Stimulated activated naive CD4-positive, alpha-beta T cell treated with Interleukin-2 at 50 U/mL for 16 hours (primary cell): ENCODE data around the gene EMP1.

Experiments
- DNase-seq: peaks from one replicate; lab custom pipeline; 2025; lab: John Stamatoyannopoulos, UW

EMP1 gene, protein sequence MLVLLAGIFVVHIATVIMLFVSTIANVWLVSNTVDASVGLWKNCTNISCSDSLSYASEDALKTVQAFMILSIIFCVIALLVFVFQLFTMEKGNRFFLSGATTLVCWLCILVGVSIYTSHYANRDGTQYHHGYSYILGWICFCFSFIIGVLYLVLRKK

DNA sequence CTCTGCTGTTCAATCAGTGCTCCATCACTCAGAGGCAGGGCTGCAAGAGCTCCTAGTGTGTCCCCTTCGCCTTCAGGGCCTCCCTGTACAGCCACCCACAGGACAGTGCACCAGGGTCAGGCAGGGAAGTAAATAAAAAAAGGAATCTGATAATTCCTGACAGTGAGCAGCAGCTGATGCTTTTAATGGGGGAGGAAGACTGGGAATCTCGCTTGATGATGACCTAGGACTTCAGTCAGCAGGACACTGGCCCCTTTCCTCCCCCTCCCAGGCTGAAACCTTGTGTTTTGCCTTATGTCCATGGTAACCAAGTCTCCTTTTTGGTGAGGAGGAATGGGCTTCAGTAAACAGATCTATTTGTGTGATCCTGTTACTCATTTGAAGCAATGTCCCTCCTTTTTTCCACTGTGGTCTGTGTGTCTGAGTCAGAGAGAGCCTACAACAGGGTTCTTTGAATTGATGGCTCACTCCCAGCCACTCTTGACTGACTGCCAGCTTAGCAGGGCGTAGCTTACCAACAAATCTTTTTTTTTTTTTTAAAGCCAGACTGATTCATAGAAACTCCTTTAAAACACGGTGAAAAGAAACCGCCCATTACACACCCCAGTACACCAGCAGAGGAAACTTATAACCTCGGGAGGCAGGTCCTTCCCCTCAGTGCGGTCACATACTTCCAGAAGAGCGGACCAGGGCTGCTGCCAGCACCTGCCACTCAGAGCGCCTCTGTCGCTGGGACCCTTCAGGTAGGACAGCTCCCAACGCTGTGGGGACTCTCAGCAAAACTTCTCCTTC is at the start of gene EMP1:
TSS of gene EMP1 (plus strand) at position 597 of the 792 bp plus-strand sequence. CDS start 14,785 bp downstream, outside the sequence.
- DNase-seq = peak; percentile 83

DNA sequence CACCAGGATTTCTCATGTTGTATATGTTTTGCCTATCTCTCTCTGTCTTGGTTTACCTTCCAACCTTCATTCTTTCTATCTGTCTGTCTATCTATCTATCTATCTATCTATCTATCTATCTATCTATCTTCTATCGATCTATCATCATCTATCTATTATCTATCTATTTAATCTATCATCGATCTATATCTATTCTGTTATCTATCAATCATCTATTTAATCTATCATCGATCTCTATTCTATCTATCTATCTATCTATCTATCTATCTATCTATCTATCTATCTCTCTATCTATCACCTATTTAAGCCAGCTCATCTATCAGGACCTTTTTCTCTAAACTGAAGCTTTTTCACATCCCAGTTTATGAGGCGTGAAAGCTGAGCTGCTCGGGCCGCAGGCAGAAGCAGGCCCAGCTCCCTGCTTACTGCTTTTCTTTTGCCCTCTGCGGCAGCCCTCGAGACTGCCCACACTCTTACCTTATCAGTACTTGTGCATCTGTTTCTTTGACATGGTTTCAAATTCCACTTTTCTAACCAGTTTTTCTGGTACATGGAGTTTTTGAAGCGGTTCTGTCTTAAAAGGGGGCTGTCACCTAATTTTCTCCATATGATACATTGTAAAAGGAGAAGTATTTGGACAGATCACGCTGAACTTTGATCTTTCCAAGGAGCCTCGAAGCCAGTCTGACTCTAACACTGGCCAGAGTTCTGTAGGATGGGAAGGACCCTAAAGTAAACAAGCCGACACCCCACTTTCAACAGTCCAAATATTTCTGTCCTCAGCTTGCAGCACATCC is 48.6 kb upstream of the EMP1 start:
- no peak for DNase-seq

DNA sequence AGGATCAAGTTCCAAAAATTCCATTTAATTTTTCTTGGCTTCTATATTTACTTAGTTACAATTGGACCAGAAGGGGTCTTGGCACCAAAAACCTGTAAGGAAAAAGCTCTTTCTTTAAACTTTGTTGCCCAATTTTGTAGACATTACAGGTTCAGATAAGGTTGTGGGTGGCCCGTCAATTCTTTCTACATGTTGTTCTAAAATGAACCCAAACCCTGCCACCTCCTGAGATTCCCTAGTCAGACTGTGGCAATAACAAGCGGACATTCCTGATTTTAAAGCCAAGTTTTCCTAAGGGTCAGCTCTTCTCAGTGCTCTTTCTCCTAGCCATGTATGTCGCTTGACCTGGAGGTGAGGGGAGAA is 48.1 kb upstream of the EMP1 start:
- DNase-seq = no peak

DNA sequence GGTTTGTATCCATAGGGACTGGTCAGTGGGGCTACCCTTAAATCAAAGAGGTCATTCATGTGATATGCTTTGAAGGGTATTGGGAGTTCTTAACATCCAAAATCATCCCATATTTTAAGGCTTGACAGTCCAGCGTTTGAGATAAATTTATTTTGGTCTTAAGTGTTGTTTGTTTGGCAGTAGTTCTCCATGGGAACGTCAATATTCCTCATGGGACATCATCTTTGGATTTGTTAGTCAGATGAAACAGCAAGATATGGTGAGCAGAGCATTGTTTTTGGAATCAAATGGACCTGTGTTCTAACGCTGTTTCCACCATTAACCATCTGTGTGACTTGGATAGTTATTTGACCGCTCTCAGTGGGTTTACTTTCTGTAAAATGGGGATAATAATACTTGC is 47.1 kb upstream of the EMP1 start:
- no peak for DNase-seq

DNA sequence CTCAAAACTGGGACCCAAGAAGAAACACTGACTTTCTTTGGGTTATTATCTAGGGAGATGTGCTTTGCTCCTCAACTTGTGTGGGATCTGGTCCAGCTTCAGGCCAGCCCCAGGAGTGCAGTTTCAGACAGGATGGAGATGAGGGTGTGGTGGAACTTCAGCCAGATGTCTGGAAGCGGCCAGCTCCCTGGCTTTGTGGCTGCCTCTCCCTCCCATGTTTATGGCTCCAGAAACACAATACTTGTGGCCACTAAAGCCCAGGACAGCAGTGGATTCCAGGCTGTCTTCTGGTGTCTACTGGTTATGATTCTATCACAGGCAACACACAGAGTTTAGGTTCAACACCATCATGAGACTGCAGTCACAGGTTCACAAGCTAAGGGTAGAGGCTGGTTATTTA is 44.2 kb upstream of the EMP1 start:
- DNase-seq = no peak

DNA sequence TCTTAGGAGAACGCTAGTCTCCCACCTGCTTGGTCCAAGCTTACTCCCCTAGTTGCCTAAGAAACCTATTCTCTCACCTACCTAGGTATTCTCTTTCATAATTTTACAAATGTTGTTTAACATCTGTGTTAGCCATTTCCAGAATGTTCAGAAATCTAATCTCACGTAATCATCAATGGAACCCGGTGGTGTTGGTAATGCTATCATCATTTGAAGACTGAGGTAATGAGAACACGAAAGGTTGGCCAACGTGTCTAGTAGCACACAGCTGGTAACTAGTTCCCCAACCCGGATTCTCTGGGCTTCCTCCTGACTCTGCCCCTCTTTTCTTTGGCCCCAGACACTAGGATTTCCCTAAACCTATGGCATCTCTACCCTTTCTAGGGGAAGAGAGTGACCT is 43.8 kb upstream of the EMP1 start:
- DNase-seq = no peak

DNA sequence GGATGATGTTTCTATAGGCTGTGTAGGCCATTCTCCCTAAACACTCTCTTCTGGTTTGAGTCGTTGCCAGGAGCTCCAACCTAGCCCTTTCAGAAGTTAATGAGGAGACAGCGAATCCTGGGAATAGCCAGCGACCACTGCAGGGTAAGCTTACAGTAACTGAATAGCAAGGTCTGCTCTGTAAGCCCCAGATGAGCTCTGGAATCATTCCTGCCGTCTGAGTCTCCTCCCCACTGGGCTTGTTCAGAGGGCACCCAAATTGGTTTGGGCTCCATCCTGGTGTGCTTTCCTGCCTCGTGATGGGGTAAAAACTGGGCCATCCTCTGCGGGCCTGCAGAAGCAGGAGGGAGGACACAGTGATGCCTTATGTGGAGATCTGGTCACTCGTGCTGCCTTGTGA is 43.3 kb upstream of the EMP1 start:
- DNase-seq = no peak

DNA sequence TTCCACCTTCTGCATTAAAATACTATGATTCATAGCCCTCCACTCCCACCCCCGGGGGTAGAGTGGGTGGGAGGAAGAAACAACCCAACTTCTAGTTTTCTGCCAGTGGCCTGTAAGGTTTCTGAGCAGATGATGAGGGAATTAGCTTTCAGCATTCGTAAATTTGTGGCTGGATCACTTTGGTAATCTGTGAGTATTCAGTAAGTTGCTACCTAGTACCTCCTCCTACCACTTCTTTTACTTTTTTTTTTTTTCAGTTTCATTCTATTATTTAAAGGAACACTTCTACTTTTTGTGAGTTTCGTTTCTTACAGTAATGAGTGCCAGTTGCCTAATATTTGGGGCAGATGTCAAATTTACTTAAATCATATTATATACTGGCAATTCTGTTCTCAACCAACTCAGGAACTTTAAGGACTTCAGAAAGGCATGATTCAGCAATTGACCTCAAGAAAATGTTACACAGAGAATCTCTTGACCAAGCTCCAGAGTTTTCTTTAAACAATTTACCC is 42.4 kb upstream of the EMP1 start:
- DNase-seq = peak; percentile 2

DNA sequence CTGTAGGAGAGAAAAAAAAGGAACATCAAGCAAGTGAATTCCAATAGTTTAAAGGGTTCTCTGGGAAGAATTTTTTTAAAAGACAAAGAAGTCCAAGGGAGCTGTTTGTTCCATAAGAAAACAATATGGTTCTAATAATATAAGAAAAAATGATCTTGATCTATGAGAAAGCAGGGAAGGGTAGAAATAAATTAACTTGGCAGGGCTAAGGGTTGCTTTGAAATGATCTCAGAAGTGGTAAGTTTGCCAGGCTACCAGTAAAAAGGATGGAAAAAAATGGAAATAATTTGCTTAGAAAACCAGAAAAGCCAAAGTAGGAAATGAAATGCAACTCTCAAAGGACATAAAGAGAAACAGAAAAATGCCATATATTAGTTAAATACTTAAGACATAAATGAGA is 41.7 kb upstream of the EMP1 start:
- DNase-seq = no peak

DNA sequence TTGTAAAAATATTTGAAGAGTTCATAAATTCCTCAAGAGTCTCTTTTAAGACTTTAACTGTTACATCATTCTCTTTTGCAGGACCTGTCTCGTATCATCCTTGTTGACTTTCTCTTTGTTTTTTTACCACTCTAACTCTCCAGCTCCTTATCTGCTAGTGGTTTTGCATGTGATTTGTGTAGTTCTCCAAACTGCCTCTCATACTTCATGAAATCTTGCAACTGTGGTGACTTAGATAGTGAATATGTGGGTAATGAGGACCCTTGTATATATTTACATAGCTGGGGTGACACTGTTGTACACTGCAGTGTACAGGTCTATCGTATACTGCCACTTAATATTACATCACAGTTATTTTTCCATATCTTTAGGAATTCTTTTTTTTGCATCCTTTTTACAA is 40.2 kb upstream of the EMP1 start:
- no peak for DNase-seq

DNA sequence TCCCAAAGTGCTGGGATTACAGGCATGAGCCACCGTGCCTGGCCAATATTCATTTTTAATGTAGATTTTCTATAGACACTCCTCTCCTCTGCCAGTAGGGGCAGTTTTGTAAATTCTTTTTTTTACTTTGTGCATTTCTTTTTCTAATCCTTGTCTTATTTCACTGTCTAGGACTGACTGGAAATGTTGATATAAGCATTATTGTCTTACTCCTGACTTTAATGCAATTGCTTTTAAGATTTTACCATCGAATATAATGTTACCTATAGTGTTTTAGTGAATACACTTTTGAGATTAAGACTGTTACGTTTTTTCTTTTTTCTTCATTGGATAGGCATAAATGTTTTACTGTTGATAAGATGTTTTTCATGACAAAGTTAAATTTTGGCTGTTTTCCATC is 35.4 kb upstream of the EMP1 start:
- no peak for DNase-seq

DNA sequence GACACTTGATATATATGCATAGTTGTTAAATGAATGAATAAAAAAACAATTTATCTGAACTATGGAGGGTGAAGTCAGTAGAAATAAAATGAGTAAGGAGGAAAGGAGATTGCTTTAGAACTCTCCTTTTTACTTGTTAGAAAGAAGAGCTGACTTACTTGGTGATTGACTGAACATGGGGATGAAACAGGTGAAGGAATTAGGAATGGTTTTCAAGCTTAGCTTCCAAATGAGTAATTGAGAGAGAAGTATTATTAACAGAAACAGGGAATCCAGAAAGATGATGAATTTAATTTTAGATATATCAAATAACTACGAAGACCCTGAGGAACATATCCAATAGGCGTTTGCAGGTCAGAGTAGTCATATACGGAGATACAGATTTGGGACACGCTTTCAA is 33.6 kb upstream of the EMP1 start:
- no peak for DNase-seq

DNA sequence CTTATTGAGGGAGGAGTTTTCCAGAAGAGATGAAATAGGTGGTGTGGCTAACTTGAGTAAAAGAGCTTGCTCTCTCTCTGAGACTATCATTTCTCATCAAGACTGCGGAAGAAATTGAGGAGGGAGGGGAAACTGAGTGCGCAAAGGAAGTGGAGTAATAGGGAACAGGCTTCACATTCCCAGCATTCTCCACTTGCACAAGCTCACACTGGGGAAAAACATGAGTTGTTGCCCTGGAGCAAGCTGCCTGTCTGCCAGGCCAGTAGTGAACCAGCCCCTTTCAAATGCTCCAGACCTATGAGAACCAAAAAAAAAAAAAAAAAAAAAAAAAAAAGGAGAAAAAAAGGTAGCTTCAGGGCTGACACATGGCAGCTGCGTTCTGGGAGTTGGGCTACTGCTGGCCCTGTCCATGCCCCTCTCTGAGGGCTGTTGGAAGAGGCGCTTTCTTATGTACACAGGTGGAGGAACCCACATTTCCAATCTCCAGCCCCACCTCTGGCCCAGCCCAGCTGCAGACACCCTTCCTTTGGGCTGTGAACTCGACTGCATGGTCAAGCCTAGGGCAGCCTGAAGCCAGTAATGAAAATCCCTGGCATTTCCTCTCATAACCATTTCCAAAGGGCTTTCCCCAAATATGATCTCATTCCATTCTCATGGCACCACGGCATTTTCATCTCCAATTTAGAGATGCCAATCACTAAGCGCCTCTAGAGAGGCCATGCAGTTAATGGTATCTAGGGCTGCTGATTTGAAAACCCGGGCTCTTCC is 32.5 kb upstream of the EMP1 start:
- DNase-seq = no peak

DNA sequence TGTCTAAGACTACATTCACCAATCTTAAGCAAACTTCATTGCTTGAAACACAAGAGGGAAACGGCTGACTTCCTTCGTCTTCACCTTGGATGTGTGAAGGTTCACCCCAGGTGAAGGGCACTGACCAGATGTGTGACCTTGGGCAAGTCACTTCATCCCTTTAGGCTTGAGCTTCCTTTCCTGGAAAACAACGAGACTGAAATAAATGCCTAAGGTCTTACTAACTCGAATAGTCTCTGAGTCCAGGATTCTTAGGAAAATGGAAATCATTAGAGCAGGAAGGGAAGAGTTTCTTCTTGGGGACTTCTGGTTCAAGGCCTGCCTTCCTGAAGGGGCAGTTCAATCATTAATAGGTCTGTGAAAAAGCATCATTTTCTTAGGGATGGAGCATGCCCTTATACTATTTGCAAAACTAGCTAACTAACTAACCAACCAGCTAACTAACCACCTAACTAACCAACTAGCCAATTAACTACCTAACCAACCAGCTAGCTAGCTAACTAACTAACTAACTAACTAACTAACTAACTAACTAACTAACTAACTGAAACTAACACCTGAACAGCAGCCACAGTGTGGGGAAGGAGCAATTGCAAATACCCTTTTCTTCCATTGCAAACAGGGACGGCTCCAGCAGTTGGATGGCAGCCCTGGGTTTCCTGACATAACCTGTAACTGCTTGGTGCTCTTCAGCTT is 31.5 kb upstream of the EMP1 start:
- DNase-seq = no peak

DNA sequence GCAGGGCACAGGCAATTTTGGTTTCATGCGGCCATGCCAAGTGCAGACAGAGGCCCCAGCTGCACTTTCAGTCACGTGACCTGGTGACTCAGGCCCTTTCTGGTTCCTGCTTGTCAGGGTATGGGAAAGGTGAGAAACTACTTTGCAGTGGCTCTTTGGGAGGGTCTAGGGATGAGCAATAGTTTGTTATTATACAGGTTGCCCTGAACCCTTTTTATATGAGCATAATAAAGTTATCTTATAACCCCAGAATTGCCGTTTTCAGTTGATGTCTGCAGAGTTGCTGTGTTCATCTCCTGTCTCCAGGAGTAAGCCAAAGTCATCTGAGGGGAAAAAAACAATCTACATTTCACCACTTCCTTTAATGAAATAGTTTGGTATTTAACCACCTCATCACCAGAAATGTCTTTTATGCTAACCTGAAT is 30.9 kb upstream of the EMP1 start:
- DNase-seq = peak; percentile 78

DNA sequence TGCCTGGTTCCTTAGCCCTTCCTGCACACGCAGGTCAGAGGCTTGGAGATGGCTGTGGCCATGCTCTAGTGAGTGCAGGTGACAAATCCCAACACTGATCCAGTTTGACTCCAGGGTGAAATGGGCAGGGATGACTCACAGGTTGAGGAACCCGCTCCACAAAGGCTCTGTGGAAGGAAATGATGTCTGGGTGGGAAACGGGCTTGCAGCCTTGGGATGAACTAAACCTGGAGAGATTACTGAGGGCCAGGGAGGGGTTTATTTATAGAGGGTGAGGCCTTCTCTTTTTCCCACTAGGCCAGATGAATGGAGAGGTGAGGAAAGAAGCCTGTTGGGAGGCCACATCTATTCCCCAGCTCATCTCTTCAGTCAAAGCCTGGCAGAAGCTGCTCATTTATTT is 29.3 kb upstream of the EMP1 start:
- DNase-seq = no peak

DNA sequence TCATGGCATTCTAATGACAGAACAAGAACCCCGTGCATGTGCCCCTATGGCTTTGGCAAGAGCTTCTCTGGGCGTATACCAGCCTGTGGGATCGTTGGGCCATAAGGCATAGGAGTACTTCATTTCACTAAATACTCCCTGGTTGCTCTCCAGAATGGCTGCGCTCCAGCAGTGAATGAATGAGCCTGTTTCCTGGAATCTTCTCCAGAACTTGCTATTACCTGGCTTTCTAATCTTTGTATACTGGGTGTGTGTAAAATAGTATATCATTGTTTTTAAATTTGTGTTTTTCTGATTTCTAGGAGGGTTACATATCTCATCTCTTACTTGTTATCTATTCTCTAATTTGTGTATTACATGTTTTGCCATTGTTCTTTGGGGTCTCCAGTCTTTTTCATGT is 28.6 kb upstream of the EMP1 start:
- DNase-seq = no peak

DNA sequence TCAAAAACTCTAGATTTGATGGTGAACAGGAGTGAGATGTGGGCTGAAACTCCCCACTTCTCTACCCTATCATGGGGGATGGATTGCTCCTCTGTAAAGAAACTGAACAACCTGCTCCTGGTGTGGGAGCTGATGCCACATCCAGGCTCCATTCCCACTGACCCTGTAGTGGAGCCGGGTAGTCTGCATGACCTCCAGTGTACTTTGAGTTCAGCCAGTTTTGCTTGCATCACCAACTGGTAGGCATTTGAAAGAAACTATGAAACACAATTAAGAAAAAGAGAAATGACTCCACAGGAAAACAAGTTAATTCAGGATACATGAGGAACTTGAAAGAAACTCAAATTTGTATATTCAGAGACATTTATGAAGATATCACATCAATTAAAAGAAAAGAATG is 27.3 kb upstream of the EMP1 start:
- no peak for DNase-seq

DNA sequence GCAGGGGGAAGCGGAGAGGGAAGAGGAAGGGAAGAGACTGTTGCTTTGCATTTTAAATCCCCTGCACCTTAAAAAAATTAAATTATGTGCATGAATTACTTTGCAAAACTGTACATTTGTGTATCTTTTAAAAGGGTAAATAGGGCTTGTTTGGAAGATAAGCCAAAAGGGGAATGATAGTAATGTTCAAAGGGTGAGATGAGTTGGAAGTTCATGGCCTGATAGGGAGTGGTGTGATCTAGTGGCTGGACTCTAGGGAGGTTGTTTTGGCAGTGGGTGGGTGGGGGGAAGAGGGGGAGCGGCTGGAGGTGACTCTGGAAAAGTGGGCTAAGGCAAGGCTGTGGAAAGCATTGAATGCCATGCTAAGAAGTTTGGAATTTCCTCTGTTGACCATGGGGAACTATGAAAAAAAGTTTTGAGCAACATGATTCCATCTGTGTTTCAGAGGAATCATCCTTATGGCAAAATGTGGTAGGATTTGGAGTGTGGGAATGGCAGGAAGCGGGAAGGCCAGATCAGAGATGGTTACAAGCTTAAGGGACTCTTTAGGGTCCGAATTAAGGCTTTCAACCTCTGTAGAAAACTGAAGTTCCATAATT is 25.5 kb upstream of the EMP1 start:
- DNase-seq = no peak

DNA sequence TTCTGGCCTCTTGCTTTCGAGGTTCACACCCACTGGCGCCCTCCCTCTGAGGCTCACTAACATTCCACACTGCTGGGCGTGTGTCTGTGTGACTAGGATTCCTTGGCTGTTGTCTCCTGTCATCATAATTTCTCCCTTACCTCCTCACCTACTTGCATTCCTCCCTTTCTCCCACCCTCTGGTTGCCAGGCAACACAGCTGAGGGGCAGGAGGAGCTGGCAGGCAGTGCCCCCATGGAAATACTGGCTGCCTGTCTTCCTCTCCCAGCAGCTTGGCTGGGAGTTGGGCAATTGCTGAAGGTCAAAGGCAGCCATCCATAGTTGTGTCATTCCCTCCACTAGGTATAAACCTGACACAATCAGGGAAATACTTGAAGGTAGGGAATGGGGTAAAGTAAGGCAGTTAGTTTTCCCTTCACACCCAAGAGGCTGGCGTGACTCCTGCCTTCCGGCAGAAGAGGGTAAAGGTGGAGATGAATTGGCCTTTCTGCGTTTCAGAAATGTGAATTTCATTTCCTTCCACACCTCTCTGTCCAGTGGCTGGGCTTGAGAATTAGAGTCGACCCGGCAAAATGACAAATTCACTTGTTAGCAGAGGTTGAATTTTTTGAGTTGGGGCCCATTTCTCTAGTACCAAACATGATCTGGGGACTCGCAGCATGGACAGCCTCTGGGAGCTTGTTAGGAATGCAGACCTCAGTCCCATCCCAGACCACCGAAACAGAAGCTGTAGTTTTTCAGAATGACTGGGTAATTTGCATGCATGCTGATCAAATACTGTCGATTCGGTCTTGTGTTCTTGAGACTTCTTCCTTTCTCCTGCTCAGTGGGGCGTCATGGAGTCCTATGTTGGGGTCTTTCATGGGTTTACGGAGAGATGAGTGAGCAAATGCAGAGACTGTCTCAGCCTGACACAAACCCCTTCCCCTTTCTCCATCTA is 24.3 kb upstream of the EMP1 start:
- DNase-seq = no peak
